SK-N-MC (cell line): ENCODE data around the gene LIF.

Experiments
- EZH2 ChIP-seq: fragments of 200-600 bp; sonication (generic); IDR thresholded peaks from one replicate; pipeline ENCODE4 v1.6.1; 2017; ENCODE audit warnings: antibody characterized with exemption
- FOXP2 ChIP-seq: optimal IDR thresholded peaks from 2 replicates; pipeline ENCODE3; 2011; ENCODE audit warnings: mild to moderate bottlenecking, moderate library complexity; ENCODE audit not compliant: insufficient read depth; ENCODE audit errors: extremely low read length, control extremely low read depth
- POLR2AphosphoS5 ChIP-seq: IDR thresholded peaks from 2 replicates; pipeline ENCODE4 v1.6.1; 2012; ENCODE audit warnings: mild to moderate bottlenecking, low read depth, low read length, borderline replicate concordance

DNA sequence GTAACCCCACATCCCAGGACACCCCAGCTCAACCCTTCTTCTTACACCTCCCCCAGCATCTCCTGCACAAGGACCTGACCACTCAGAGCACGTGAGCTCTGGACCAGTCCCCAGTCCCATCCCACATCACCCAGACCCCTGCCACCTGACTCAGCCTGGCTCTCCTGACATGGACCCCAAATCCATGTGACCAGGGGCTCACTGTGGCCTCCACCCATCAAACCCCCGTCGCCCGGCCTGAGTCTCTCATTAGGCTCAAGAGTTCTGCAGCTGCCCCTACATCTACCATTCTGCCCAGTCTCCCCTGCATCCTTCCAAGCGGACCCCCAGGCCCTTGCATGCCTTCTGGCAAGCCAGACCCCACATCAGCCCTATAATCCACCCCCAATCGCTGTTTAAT is 1.9 kb upstream of the LIF start:
- no peak for TF ChIP-seq POLR2AphosphoS5
- no peak for TF ChIP-seq EZH2
- TF ChIP-seq FOXP2: no peak
